ENCODE measurements around the gene SSNA1.

Gene SSNA1

GRCh38 chr9:137224830-137225694 is 36.6 kb downstream of the SSNA1 start, which contains the start of gene CYSRT1:
Gene CYSRT1, plus strand, starts transcription at chr9:137225174. Its CDS starts 448 bp downstream, at chr9:137225622.
- Histone ChIP-seq H3K27me3 (replicated peaks; ENCODE audit: control insufficient read depth, insufficient read depth, low read length) (no peaks in the 10 kb centered on the region; the same call in 1 of the 2 replicates), H3K36me3 (ENCODE audit: control insufficient read depth, insufficient read depth, low read length) (no peaks in the 10 kb centered on the region), H3K4me3 (replicated peaks; ENCODE audit: low read depth, low read length) (peak within 1 kb of the TSS; percentile 84)
- no peak for TF ChIP-seq CTCF (IDR thresholded peaks at IDR 0.05; ENCODE audit: insufficient read depth, low read length, poor library complexity, severe bottlenecking)
- no peak for DNase-seq (ENCODE audit: extremely low read depth, insufficient read length)

DNA sequence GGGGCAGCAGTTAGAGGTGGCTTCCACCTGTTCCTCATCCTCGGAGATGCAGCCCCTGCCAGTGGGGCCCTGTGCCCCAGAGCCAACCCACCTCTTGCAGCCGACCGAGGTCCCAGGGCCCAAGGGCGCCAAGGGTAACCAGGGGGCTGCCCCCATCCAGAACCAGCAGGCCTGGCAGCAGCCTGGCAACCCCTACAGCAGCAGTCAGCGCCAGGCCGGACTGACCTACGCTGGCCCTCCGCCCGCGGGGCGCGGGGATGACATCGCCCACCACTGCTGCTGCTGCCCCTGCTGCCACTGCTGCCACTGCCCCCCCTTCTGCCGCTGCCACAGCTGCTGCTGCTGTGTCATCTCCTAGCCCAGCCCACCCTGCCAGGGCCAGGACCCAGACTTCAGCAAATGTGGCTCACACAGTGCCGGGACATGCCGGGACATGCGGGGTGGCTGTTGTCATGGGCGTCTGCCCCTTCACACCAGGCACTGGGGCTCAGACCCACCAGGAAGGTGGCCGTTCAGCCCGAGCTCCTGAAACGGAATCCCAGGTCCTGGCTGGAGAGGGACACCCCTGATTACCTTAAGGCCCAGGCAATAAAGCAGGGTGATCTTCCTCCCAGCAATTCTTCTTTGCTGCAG is 37.3 kb downstream of the SSNA1 start:
- no peak overlapping the region for H3K4me3 ChIP-seq (replicated peaks; ENCODE audit: low read depth, low read length)
- no peak for DNase-seq (ENCODE audit: extremely low read depth, insufficient read length)
- no peaks in the 10 kb centered on the region for H3K36me3 ChIP-seq (ENCODE audit: control insufficient read depth, insufficient read depth, low read length)
- no peak for TF ChIP-seq CTCF (IDR thresholded peaks at IDR 0.05; ENCODE audit: insufficient read depth, low read length, poor library complexity, severe bottlenecking)
- no peaks in the 10 kb centered on the region; the same call in 1 of the 2 replicates for H3K27me3 ChIP-seq (replicated peaks; ENCODE audit: control insufficient read depth, insufficient read depth, low read length)

GRCh38 chr9:137226338-137227053 is 38.0 kb downstream of the SSNA1 start:
- Histone ChIP-seq H3K36me3 (ENCODE audit: control insufficient read depth, insufficient read depth, low read length) (no peaks in the 10 kb centered on the region), H3K27me3 (replicated peaks; ENCODE audit: control insufficient read depth, insufficient read depth, low read length) (no peaks in the 10 kb centered on the region; the same call in 1 of the 2 replicates), H3K4me3 (replicated peaks; ENCODE audit: low read depth, low read length) (no peak overlapping the region)
- TF ChIP-seq CTCF (IDR thresholded peaks at IDR 0.05; ENCODE audit: insufficient read depth, low read length, poor library complexity, severe bottlenecking), result no peak
- DNase-seq (ENCODE audit: extremely low read depth, insufficient read length), result no peak

DNA sequence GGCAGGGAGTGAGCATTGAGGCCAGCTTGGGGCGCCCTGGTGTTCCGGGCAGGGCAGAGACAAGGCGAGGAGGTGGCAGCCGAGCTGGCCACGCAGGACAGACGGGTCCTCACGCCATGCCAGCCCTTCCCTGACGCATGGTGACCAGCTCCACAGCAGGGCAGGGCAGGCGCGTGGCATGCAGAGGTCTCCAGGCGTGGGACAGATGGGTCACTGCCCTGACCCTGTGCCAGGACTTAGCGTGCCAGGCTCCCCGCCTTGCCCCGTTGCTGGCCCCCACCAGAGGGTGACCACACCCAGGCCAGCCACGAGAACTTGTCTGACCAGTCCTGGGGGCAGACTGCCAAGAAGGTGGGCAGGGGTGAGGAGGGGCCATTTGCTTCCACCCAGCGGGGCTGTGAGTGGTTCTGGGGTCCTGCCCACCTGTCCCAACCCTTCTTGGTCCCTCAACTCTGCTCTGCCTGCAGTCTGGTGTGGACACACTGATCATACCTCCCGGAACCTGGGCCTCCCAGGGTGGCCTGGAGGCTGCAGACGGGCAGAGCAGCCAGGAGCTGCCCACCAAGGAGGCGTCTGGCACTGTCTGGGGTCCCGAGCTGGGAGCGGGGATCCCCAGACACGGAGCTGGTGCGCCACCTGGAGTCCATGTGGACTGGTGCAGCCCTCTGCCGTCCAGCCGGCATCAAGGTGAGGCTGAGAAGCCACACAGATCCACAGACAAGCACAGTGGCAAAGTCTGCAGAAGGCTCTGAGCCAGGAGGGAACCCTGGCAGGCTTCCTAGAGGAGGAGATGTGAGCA is 38.8 kb downstream of the SSNA1 start, which contains the start of gene RNF224:
RNF224 (plus strand) TSS at position 449 of the 799 bp plus-strand sequence. CDS start 834 bp downstream, outside the sequence.
- no peaks in the 10 kb centered on the region; the same call in 1 of the 2 replicates for H3K27me3 ChIP-seq (replicated peaks; ENCODE audit: control insufficient read depth, insufficient read depth, low read length)
- no peak within 1 kb of the TSS for H3K4me3 ChIP-seq (replicated peaks; ENCODE audit: low read depth, low read length)
- H3K36me3 ChIP-seq (ENCODE audit: control insufficient read depth, insufficient read depth, low read length), result no peaks in the 10 kb centered on the region
- peak; percentile 82 for DNase-seq (ENCODE audit: extremely low read depth, insufficient read length)
- TF ChIP-seq CTCF (IDR thresholded peaks at IDR 0.05; ENCODE audit: insufficient read depth, low read length, poor library complexity, severe bottlenecking), result peak; percentile 95
